Measurements from ENCODE around the gene SLC38A3.

DNA sequence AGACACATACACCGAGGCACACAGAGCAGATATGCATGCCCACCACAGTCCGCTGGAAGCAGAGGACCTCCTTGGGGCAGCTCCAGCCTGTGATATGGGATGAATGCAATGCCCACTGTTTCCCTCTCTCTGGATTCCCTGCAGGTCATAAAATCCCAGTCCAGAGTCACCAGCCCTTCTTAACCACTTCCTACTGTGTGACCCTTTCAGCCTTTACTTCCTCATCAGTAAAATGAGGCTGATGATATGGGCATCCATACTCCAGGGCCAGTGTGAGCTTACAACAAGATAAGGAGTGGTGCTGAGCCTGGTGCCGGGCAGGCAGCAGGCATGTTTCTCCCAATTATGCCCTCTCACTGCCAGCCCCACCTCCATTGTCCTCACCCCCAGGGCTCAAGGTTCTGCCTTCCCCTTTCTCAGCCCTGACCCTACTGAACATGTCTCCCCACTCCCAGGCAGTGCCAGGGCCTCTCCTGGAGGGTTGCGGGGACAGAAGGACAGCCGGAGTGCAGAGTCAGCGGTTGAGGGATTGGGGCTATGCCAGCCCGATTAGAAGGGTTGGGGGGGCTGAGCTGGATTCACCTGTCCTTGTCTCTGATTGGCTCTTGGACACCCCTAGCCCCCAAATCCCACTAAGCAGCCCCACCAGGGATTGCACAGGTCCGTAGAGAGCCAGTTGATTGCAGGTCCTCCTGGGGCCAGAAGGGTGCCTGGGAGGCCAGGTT, 14.0 kb upstream of the SLC38A3 start, which contains the start of gene GNAT1:
- TF ChIP-seq CTCF (IDR thresholded peaks at IDR 0.05; ENCODE audit: insufficient read depth, low read length) (no peak), GABPA (IDR thresholded peaks at IDR 0.05; ENCODE audit: low read depth) (no peak), POLR2AphosphoS5 (IDR thresholded peaks at IDR 0.05; ENCODE audit: low read depth) (no peak)
- TF ChIP-seq, protein P1, sequence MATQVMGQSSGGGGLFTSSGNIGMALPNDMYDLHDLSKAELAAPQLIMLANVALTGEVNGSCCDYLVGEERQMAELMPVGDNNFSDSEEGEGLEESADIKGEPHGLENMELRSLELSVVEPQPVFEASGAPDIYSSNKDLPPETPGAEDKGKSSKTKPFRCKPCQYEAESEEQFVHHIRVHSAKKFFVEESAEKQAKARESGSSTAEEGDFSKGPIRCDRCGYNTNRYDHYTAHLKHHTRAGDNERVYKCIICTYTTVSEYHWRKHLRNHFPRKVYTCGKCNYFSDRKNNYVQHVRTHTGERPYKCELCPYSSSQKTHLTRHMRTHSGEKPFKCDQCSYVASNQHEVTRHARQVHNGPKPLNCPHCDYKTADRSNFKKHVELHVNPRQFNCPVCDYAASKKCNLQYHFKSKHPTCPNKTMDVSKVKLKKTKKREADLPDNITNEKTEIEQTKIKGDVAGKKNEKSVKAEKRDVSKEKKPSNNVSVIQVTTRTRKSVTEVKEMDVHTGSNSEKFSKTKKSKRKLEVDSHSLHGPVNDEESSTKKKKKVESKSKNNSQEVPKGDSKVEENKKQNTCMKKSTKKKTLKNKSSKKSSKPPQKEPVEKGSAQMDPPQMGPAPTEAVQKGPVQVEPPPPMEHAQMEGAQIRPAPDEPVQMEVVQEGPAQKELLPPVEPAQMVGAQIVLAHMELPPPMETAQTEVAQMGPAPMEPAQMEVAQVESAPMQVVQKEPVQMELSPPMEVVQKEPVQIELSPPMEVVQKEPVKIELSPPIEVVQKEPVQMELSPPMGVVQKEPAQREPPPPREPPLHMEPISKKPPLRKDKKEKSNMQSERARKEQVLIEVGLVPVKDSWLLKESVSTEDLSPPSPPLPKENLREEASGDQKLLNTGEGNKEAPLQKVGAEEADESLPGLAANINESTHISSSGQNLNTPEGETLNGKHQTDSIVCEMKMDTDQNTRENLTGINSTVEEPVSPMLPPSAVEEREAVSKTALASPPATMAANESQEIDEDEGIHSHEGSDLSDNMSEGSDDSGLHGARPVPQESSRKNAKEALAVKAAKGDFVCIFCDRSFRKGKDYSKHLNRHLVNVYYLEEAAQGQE (IDR thresholded peaks at IDR 0.05; ENCODE audit: insufficient replicate concordance, low read depth) = no peak

Data from HL-60 (cell line).